H1 (cell line): ENCODE results near the gene TBC1D16. TPM values are rescaled to one million over a fixed set of nuclear protein-coding genes. Genes with fewer than 3 reads are reported as not detected.
A peak's percentile ranks its signal among the peaks of the same experiment; 100 is the strongest.

ENCODE experiments used
- CTCF ChIA-PET: fragments of 300-600 bp; sonication (Branson Sonifier 250); formaldehyde crosslinking; loops from one replicate; lab custom pipeline; 2021; ENCODE audit not compliant: partially characterized antibody; lab: Charles Lee
- POLR2A ChIA-PET: fragments of 300-600 bp; sonication (Branson Sonifier 250); formaldehyde crosslinking; loops from one replicate; lab custom pipeline; 2021; ENCODE audit warnings: inconsistent platforms; ENCODE audit not compliant: partially characterized antibody; lab: Charles Lee
- DNase-seq, 2 experiments: peaks; one replicate each; pipeline versions ENCODE4 v3.0.0 to v3.0.0-alpha.2; 2010 to 2022; ENCODE audit warnings: low spot score in 2 of 2, low read depth in 1 of 2, mixed read lengths in 1 of 2
- FAIRE-seq: peaks from 2 replicates; lab custom pipeline; 2011; peaks lifted over from hg19 to GRCh38; lab: Jason Lieb, UNC
- H2AFZ ChIP-seq: 2 replicates; pipeline ENCODE4 v1.8.1; 2012; ENCODE audit warnings: low read length, inconsistent platforms
- H2AK5ac ChIP-seq: 2 replicates; pipeline ENCODE4 v1.6.1; 2013; ENCODE audit warnings: low read depth, low read length
- H2BK120ac ChIP-seq: replicated peaks from 2 replicates; pipeline ENCODE3; 2013; ENCODE audit warnings: low read depth, low read length, inconsistent platforms
- H2BK12ac ChIP-seq: 2 replicates; pipeline ENCODE4 v1.6.1; 2013; ENCODE audit warnings: low read depth, low read length
- H2BK15ac ChIP-seq: 2 replicates; pipeline ENCODE4 v1.6.1; 2013; ENCODE audit warnings: low read length
- H2BK20ac ChIP-seq: 2 replicates; pipeline ENCODE4 v1.6.1; 2013; ENCODE audit warnings: low read length
- H2BK5ac ChIP-seq: 2 replicates; pipeline ENCODE4 v1.6.1; 2013; ENCODE audit warnings: low read depth, low read length
- H3K14ac ChIP-seq: 2 replicates; pipeline ENCODE4 v1.6.1; 2013; ENCODE audit warnings: inconsistent platforms; ENCODE audit not compliant: insufficient read length
- H3K18ac ChIP-seq: 2 replicates; pipeline ENCODE4 v1.6.1; 2013; ENCODE audit warnings: low read length; ENCODE audit errors: extremely low read depth
- H3K23ac ChIP-seq: 2 replicates; pipeline ENCODE4 v1.6.1; 2013; ENCODE audit warnings: inconsistent platforms; ENCODE audit not compliant: insufficient read length
- H3K23me2 ChIP-seq: 2 replicates; pipeline ENCODE4 v1.6.1; 2013; ENCODE audit warnings: low read depth, low read length
- H3K27ac ChIP-seq: 2 replicates; pipeline ENCODE4 v1.6.1; 2011; ENCODE audit warnings: low read depth, low read length, inconsistent platforms
- H3K27me3 ChIP-seq, 4 experiments: replicated peaks in 1 of 4; 1 replicate in 1 of 4; 2 replicates in 3 of 4; pipeline versions ENCODE4 v1.6.1 to v1.8.1; 2011 to 2013; ENCODE audit warnings: low read length in 3 of 4, mild to moderate bottlenecking in 3 of 4, inconsistent platforms in 2 of 4, mixed read lengths in 2 of 4, moderate library complexity in 1 of 4; ENCODE audit not compliant: control insufficient read depth in 3 of 4, insufficient read depth in 3 of 4; ENCODE audit errors: extremely low read depth in 1 of 4
- H3K36me3 ChIP-seq, 4 experiments: 2 replicates each; pipeline versions ENCODE4 v1.6.1 to v1.8.1; 2011 to 2013; ENCODE audit warnings: mild to moderate bottlenecking in 4 of 4, low read length in 3 of 4, moderate library complexity in 2 of 4, control low read depth in 1 of 4, inconsistent platforms in 1 of 4; ENCODE audit not compliant: insufficient read depth in 4 of 4, control insufficient read depth in 2 of 4
- H3K4ac ChIP-seq: replicated peaks from 2 replicates; pipeline ENCODE3; 2013; ENCODE audit warnings: low read length, low read depth, mixed read lengths, inconsistent platforms; ENCODE audit not compliant: insufficient read length
- H3K4me1 ChIP-seq, 4 experiments: replicated peaks in 1 of 4; 1 replicate in 1 of 4; 2 replicates in 3 of 4; pipeline versions ENCODE4 v1.6.1 to v1.8.1; 2011 to 2013; ENCODE audit warnings: low read length in 3 of 4, inconsistent platforms in 2 of 4, mixed read lengths in 1 of 4; ENCODE audit not compliant: insufficient read depth in 4 of 4, control insufficient read depth in 3 of 4
- H3K4me2 ChIP-seq, 2 experiments: 2 replicates each; pipeline versions ENCODE4 v1.6.1 to v1.8.1; 2011 to 2013; ENCODE audit warnings: low read depth in 2 of 2, low read length in 2 of 2, control low read depth in 1 of 2, inconsistent platforms in 1 of 2, mild to moderate bottlenecking in 1 of 2; ENCODE audit not compliant: insufficient read depth in 1 of 2
- H3K4me3 ChIP-seq, 4 experiments: fragments of 200-600, 300-600 bp in 1 of 4; sonication (generic), shearing (Covaris generic), sonication (Bioruptor Twin) in 1 of 4; 2 replicates each; pipeline versions ENCODE4 v1.5.1 to v1.8.1; 2011 to 2016; ENCODE audit warnings: low read length in 4 of 4, low read depth in 3 of 4, control low read depth in 2 of 4, inconsistent platforms in 2 of 4, mild to moderate bottlenecking in 2 of 4, mixed read lengths in 1 of 4, moderate library complexity in 1 of 4; ENCODE audit not compliant: insufficient read depth in 2 of 4; ENCODE audit errors: extremely low read depth in 1 of 4
- H3K56ac ChIP-seq: replicated peaks from 2 replicates; pipeline ENCODE3; 2013; ENCODE audit warnings: low read depth, mild to moderate bottlenecking, mixed read lengths, low read length, inconsistent platforms; ENCODE audit not compliant: insufficient read length
- H3K79me1 ChIP-seq: 2 replicates; pipeline ENCODE4 v1.6.1; 2013; ENCODE audit warnings: low read depth, low read length, control low read depth
- H3K79me2 ChIP-seq, 2 experiments: 2 replicates each; pipeline versions ENCODE4 v1.6.1 to v1.8.1; 2012 to 2013; ENCODE audit warnings: low read length in 2 of 2, mild to moderate bottlenecking in 2 of 2, inconsistent platforms in 1 of 2; ENCODE audit not compliant: insufficient read depth in 2 of 2, control insufficient read depth in 1 of 2
- H3K9ac ChIP-seq, 4 experiments: replicated peaks in 1 of 4; 1 replicate in 1 of 4; 2 replicates in 3 of 4; pipeline versions ENCODE4 v1.6.1 to v1.8.1; 2011 to 2013; ENCODE audit warnings: low read depth in 3 of 4, low read length in 3 of 4, control low read depth in 2 of 4, mild to moderate bottlenecking in 2 of 4, moderate library complexity in 2 of 4, inconsistent platforms in 1 of 4; ENCODE audit errors: extremely low read depth in 1 of 4
- H3K9me3 ChIP-seq, 2 experiments: 2 replicates each; pipeline versions ENCODE4 v1.6.1 to v1.8.1; 2012 to 2013; ENCODE audit warnings: mild to moderate bottlenecking in 2 of 2, moderate library complexity in 2 of 2, control low read depth in 1 of 2, inconsistent platforms in 1 of 2, low read depth in 1 of 2, low read length in 1 of 2, mixed read lengths in 1 of 2; ENCODE audit not compliant: insufficient read depth in 2 of 2
- H4K20me1 ChIP-seq, 2 experiments: replicated peaks in 1 of 2; 2 replicates each; pipeline versions ENCODE3 to v1.8.1; 2011 to 2013; ENCODE audit warnings: inconsistent platforms in 2 of 2, low read length in 2 of 2, mild to moderate bottlenecking in 1 of 2; ENCODE audit not compliant: insufficient read depth in 2 of 2, control insufficient read depth in 1 of 2
- H4K5ac ChIP-seq: 2 replicates; pipeline ENCODE4 v1.6.1; 2013; ENCODE audit warnings: low read length, low read depth, mixed read lengths, inconsistent platforms; ENCODE audit not compliant: insufficient read length
- H4K8ac ChIP-seq: 2 replicates; pipeline ENCODE4 v1.8.0; 2013; ENCODE audit warnings: mild to moderate bottlenecking, moderate library complexity, low read length, inconsistent platforms; ENCODE audit not compliant: insufficient read depth; ENCODE audit errors: extremely low read depth
- H4K91ac ChIP-seq: replicated peaks from 2 replicates; pipeline ENCODE3; 2013; ENCODE audit warnings: low read length, mixed read lengths, inconsistent platforms; ENCODE audit not compliant: insufficient read length
- EZH2 ChIP-seq: fragments of 200-600 bp; sonication (generic); IDR thresholded peaks from 2 replicates; pipeline ENCODE4 v1.7.1; 2012; ENCODE audit warnings: low read depth, mild to moderate bottlenecking, moderate library complexity, low read length, inconsistent platforms; ENCODE audit not compliant: severe bottlenecking
- FOSL1 ChIP-seq: IDR thresholded peaks from 2 replicates; pipeline ENCODE4 v1.6.1; 2011; ENCODE audit warnings: mild to moderate bottlenecking, low read depth, low read length, moderate library complexity; ENCODE audit not compliant: insufficient read depth
- MAFK ChIP-seq: IDR thresholded peaks from 2 replicates; pipeline ENCODE4 v1.6.1; 2012; ENCODE audit warnings: low read depth, mild to moderate bottlenecking, improper control_type of control experiment, low read length
- RNF2 ChIP-seq: fragments of 200-900, 300-1000 bp; sonication (generic); IDR thresholded peaks from 2 replicates; pipeline ENCODE4 v1.7.1; 2016; ENCODE audit warnings: borderline replicate concordance, low read depth, mild to moderate bottlenecking, antibody characterized with exemption, low read length; ENCODE audit not compliant: poor library complexity, severe bottlenecking; ENCODE audit errors: missing control alignments
- SP1 ChIP-seq: IDR thresholded peaks from 2 replicates; pipeline ENCODE4 v1.6.1; 2011; ENCODE audit warnings: low read depth, low read length
- SUZ12 ChIP-seq: fragments of 200-600 bp; sonication (generic); IDR thresholded peaks from 2 replicates; pipeline ENCODE4 v1.6.1; 2012; ENCODE audit warnings: mild to moderate bottlenecking, inconsistent platforms, low read length, moderate library complexity, mixed read lengths
- WGBS, 2 experiments: shearing (Covaris generic) in 1 of 2; methylation state at CpG; one replicate each; pipeline versions ENCODE4 v1.1.6 to v1.1.7; 2013 to 2015; ENCODE audit warnings: low lambda C conversion rate in 2 of 2, mixed read lengths in 2 of 2, inconsistent platforms in 1 of 2, low coverage in 1 of 2, missing lambda C conversion rate in 1 of 2; ENCODE audit not compliant: insufficient replicate concordance in 2 of 2, insufficient coverage in 1 of 2, insufficient read length in 1 of 2; ENCODE audit errors: extremely low coverage in 1 of 2, missing lambda C conversion rate in 1 of 2; 5-methylcytosine and 5-hydroxymethylcytosine counted together
- polyA plus RNA-seq, 7 experiments: library from polyadenylated mRNA; depleted of rRNA in 3 of 7; stranded (reverse) in 5 of 7; unstranded in 2 of 7; fragments of >200 nt in 5 of 7; fragments of 200-250 nt in 2 of 7; gene quantifications; 1 replicate in 5 of 7; 2 replicates in 1 of 7; 4 replicates in 1 of 7; pipeline versions ENCODE4 v1.2.1 to v1.2.3, GENCODE V29; 2011 to 2013; ENCODE audit warnings: missing spikeins in 2 of 7, mixed read lengths in 2 of 7
- total RNA-seq: library from RNA; stranded (reverse); fragmentation: NEBNext Ultra II Directional; extraction: Animal tissue kit (Norgen Biotek cat#: 25700); gene quantifications from 2 replicates; pipeline ENCODE4 v1.2.1, GENCODE V29; 2021
- TF ChIP-seq, protein P1 (sequence below), 3 experiments: IDR thresholded peaks; 1 replicate in 2 of 3; 2 replicates in 1 of 3; pipeline versions ENCODE4 v1.5.1 to v1.6.1; 2011; ENCODE audit warnings: low read length in 3 of 3, mild to moderate bottlenecking in 3 of 3, inconsistent platforms in 2 of 3, low read depth in 1 of 3, moderate library complexity in 1 of 3; ENCODE audit not compliant: insufficient read depth in 1 of 3; ENCODE audit errors: control extremely low read depth in 1 of 3

TBC1D16 gene
- total and polyA plus RNA-seq, 2 of the 8 experiments (the other 6 are each of a cell fraction or from before 2014, with no cell fraction given) = 21.1 to 109 TPM

DNA sequence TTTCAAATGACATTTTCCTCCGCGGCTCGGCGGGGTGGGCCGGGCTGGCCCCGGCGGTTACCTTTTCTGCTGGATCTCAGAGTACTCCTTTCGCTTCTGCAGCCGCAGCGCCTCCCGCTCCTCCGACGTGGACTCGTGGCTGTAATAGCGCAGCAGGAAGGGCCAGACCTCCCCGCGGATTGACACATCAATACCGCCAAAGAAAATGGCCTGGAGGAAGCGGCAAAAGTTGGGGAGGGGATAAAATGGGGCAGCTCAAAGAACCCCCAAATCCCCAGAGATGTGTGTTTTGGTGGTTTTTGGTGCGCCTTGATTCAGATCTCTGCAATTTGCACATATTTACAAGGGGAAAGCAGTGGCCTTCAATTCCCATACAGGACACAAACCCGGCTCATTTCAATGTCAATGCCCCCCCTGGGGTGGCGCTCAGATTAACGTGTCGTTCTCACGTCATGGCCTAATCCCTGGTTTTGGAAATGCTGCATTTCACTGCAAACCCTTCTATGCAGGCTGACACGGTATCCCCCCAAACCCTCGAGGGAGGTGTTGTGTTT, 85.9 kb downstream of the TBC1D16 start:
- Histone ChIP-seq H2AFZ (no peak overlapping the region), H4K91ac (peak overlapping the region; percentile 96), H2BK120ac (peak overlapping the region; percentile 25), H3K79me2 (peaks cover 0 to 7% of the 10 kb centered on the region in 2 experiments; a peak in 1 of 4 replicates), H2BK12ac (peak overlapping the region; percentile 94), H3K36me3 (peaks cover 3 to 17% (median 8%) of the 10 kb centered on the region in 4 experiments; a peak in 7 of 8 replicates), H3K56ac (no peak overlapping the region), H4K5ac (peak overlapping the region; percentile 79), H3K4me3 (peak overlapping the region; percentile 21 to 54 (median 24); a peak in 7 of 8 replicates), H3K14ac (no peak overlapping the region), H4K20me1 (peaks cover 0 to 3% of the 10 kb centered on the region in 2 experiments), H3K4me1 (peaks cover 20 to 56% (median 45%) of the 10 kb centered on the region in 4 experiments), H3K4ac (no peak overlapping the region), H2BK20ac (no peak overlapping the region), H3K4me2 (peak overlapping the region; percentile 79 to 86), H4K8ac (peak overlapping the region; percentile 94; the same call in 1 of the 2 replicates), H3K9ac (peak overlapping the region in 3 of 4 experiments; percentile 48 to 61 (median 60); a peak in 5 of 7 replicates), H3K9me3 (no peaks in the 10 kb centered on the region), H2BK5ac (peak overlapping the region; percentile 93), H3K27me3 (no peaks in the 10 kb centered on the region), H3K27ac (peak overlapping the region; percentile 91), H2BK15ac (no peak overlapping the region), H3K23me2 (no peaks in the 10 kb centered on the region; the same call in 1 of the 2 replicates), H2AK5ac (no peak overlapping the region; the same call in 1 of the 2 replicates), H3K79me1 (peaks cover 10% of the 10 kb centered on the region; the same call in 1 of the 2 replicates), H3K23ac (no peak overlapping the region), H3K18ac (peak overlapping the region; percentile 99)
- ChIA-PET CTCF (interaction anchor here (0.6 to 14.6 kb wide), 14 partner anchors 10 to 109 kb away, joined by 3 to 187 read pairs (median 4); partner anchors contain the start of gene CBX4), POLR2A (interaction anchor here (0.7 to 15.6 kb wide), 18 partner anchors 9 to 163 kb away, joined by 3 to 152 read pairs (median 8); partner anchors contain the start of gene CBX4)
- FAIRE-seq = peak; percentile 92
- peak; percentile 76 to 83 for DNase-seq
- WGBS, 2 experiments = 4% methylated on average over 27 of the region's 27 CpGs; no CpG with 5 or more reads in 1 of the 2 experiments
- TF ChIP-seq, protein P1, sequence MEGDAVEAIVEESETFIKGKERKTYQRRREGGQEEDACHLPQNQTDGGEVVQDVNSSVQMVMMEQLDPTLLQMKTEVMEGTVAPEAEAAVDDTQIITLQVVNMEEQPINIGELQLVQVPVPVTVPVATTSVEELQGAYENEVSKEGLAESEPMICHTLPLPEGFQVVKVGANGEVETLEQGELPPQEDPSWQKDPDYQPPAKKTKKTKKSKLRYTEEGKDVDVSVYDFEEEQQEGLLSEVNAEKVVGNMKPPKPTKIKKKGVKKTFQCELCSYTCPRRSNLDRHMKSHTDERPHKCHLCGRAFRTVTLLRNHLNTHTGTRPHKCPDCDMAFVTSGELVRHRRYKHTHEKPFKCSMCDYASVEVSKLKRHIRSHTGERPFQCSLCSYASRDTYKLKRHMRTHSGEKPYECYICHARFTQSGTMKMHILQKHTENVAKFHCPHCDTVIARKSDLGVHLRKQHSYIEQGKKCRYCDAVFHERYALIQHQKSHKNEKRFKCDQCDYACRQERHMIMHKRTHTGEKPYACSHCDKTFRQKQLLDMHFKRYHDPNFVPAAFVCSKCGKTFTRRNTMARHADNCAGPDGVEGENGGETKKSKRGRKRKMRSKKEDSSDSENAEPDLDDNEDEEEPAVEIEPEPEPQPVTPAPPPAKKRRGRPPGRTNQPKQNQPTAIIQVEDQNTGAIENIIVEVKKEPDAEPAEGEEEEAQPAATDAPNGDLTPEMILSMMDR (IDR thresholded peaks at IDR 0.05; ENCODE audit: control extremely low read depth in 1 of 3, insufficient read depth in 1 of 3, low read depth in 1 of 3, low read length in 3 of 3) = no peak
- peak; percentile 70 for TF ChIP-seq SP1
- no peak for TF ChIP-seq EZH2
- no peak for TF ChIP-seq MAFK
- TF ChIP-seq FOSL1 = no peak
- TF ChIP-seq RNF2 = no peak
- no peak for TF ChIP-seq SUZ12
